T-helper 9 cell (primary cell): ENCODE measurements around the gene SNRNP200.
"Not testable (repeated sequence)": the region's sequence is repeated elsewhere in the genome, so short reads cannot be mapped to it uniquely, and the experiment has no call there.

Source experiments
- DNase-seq: peaks from one replicate; pipeline ENCODE4 v3.0.0-alpha.2; 2020

SNRNP200 gene

DNA sequence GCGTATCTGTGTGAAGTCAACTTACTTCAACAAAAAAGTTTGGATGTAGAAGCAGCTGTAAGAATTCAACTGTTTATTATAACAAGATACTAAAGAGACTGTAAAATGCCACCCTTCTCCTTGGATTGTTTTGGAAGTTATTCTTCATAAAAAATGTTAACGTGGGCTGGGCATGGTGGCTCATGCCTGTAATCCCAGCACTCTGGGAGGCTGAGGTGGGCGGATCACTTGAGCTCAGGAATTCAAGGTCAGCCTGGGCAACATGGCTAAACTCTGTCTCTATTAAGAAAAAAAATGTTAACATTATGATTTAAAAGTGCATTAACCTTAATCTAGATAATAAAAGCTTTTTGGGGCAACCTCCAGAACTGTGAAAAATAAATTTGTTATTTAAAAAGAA is 31.6 kb downstream of the SNRNP200 start:
- no peak for DNase-seq

- DNase-seq: no peak
Measured at GRCh38 chr2:96271995-96272394, 33.4 kb downstream of the SNRNP200 start.

- peak; percentile 32 for DNase-seq
Measured at GRCh38 chr2:96267159-96267971, 38.0 kb downstream of the SNRNP200 start.

- peak; percentile 96 for DNase-seq
Measured at GRCh38 chr2:96265840-96266679, 39.3 kb downstream of the SNRNP200 start, which contains the start of the genes CIAO1 and TMEM127. Gene CIAO1, plus strand, starts transcription at chr2:96266225. Its CDS starts 126 bp downstream, at chr2:96266351. Gene TMEM127, minus strand, starts transcription at chr2:96265997. Its CDS starts 616 bp downstream, at chr2:96265381.

DNA sequence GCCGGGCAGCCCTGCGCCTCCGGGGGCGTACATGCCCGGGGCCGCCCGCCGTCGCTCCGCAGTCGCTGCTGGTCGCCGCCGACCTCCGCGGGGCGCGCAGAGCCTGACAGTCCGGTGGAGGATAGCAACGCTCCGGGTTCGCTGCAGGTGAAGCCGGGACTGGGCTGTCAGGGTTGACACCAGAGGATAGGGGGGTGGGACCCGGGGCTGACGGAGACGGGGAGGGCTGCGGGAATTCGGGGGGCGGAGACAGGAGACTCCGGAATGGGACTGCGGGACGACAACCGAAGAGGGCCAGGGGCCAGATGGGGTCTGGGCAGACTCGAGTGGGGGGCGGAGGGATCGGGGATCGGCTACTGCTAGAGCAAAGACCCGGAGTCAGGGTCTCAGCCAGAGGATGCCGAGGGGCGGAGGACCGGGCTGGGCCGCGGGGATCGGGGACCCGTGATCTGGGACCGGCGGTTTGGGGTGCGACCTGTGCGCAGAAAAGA is 40.0 kb downstream of the SNRNP200 start:
- DNase-seq: peak; percentile 33

DNA sequence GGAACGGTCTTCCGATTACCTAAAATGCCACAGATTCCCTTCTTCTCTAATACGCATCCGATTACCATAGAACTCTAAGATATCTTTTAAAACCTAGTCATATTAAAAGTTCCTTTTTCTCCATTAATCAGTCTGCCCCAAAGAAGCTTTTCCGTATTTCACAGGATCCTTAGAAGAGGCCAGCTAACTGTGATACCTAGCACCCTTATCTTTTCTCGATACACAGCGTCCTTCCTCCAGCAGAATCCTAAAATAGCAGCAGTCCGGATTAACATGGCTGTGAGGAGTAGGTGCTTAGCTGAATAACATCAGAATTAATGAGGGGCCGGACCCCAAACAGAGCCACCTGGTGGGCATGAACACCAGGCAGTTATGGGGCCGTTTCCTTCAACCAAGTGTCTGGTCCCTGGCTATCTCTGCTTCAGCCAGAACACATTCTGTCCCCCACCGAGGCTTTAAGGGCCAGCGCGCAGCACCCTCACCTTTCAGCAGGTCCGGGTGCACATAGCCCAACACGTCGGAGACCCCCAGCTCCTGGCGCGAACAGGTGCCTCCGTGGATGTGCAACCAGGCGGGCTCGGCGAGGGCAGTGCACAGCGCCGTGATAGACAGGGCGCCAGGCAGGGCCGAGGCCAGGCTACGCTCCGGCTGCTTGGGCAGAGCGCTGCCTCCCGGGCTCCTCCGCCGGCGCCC is 40.5 kb downstream of the SNRNP200 start:
- peak; percentile 5 for DNase-seq

- no peak for DNase-seq
Measured at GRCh38 chr2:96264086-96264485, 41.3 kb downstream of the SNRNP200 start.

DNA sequence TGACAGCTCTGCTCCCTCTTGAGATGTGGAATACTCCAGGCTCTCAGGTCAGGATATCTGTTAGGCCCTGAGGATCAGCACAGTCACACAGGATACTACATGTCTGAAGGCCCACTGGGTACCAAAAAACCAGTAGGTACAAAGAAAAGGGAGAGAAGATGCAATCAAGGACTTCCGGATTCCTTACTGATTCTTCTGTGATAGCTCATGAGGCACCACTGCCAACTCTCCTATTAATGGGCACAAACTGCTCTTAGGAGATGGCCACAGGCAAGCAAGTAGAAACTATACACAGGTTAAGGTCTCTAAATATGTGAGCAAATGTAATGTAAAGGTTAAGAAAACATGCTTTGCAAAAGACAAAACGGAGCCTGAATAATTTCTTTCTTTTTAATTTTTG is 43.0 kb downstream of the SNRNP200 start:
- DNase-seq: no peak

- no peak for DNase-seq
Measured at GRCh38 chr2:96261328-96262003, 43.9 kb downstream of the SNRNP200 start.

GRCh38 chr2:96260387-96261260 is 44.7 kb downstream of the SNRNP200 start:
- DNase-seq: no peak

GRCh38 chr2:96259497-96259921 is 45.8 kb downstream of the SNRNP200 start:
- no peak for DNase-seq

GRCh38 chr2:96258166-96259022 is 47.0 kb downstream of the SNRNP200 start:
- no peak for DNase-seq

GRCh38 chr2:96257744-96258143 is 47.6 kb downstream of the SNRNP200 start:
- not testable (repeated sequence) for DNase-seq

- DNase-seq: no peak
Measured at GRCh38 chr2:96256611-96257113, 48.7 kb downstream of the SNRNP200 start.

DNA sequence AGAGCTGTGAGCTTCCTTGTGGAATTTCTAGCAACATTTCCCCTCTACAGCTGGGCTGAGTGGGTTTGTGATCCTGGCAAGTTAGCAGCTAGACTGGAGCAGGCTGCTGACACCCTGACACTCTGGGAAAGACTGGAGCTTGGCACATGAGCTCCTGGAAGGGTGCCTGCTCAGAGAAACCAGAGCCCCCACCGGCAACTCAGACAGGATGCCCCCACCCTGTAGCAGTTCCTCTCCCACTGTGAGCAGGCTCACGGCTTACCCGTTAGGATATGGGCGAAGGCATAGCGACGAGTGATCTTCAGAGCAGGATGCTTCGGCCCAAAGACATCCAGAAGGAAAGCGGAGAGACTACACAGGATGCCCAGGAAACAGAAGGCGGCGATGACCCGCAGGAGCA is 50.8 kb downstream of the SNRNP200 start:
- no peak for DNase-seq

DNA sequence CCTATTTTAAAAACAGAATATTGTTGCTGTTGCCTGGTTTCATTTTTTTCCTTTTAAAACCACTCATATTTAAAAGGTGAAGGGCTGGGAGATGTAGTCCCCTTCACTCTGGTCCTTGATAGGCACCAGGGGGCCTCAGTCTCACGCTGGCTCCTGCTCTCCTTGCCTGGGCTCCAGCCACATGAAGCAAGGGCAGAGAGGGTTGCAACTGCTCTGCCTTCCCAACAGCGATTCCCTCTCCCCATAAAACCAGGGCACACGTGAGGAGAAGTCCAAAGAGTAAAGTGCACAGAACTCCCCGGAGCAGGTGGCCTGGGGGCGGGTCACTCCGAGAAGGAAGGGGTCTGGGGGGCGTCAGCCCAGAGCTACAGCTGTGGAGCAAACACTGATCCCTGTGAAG is 52.3 kb downstream of the SNRNP200 start:
- DNase-seq: no peak

DNA sequence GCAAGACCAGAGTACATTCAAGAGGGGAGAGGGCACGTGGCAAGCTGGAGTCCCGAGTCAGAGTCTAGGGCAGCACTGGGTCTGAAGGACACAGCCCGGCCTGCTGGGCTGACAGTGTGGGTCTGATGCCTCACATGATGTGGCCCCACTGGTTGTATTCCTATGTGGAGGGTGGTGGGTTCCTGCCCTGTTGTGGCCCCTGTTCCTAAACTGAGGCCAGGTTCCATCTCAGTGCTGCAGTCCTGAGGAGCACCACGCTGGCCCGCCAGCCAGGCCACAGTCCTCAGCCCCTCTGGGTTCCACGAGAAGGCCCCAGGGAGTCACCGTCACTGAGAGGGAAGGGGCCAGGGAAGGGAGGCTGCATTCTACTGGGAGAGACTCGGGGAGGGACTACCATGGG is 52.8 kb downstream of the SNRNP200 start:
- DNase-seq: no peak

DNA sequence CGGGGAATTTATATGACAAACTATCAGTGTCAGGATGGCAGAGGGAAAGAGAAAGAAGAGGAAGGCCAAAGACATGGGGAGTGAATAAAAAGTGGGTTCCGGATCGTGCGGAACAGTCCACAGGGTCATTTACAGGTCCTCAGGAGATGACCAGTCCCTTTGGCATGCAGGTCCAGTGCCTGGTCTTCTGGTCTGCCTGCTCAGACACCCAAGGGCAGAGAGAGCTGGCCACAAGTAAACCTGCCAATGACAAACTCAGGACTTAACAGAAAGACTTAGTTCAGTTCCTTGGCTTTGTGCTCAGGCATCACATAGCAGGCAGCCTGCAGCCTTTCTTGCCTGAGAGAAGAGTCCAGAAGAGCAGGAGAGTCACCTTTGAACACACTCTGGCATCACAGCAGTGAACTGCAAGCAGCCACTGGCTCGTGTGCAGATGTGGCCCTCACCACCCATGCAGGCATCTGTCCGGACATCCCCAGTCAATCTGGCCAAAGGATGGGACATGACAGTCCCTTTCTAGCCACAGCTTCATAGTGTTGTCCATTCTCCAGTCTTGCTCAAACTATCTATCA is 53.5 kb downstream of the SNRNP200 start:
- DNase-seq: no peak

GRCh38 chr2:96250188-96250587 is 55.2 kb downstream of the SNRNP200 start:
- DNase-seq: no peak

DNA sequence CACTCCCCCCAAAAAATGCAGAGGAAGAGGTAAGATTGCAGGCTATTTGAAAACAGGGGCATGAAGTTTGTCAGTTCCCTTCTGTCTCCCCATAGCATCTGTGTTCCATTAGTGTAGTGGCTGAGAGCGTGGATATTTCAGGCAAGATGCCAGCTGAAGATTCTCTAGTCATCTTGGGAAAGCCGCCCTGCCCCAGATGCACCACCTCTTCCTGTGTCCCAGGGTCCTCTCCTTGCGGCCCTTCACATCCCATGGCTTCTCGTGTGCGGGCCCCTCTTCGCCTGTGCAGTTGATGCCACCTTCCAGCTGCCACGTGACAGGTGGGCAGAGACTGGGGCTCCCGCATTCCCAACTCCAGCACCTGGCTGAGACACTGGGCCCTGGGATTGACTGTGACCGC is 55.7 kb downstream of the SNRNP200 start:
- DNase-seq: no peak
